DMS53 treated with DMSO at 0.1 percent for 48 hours (cell line): ENCODE measurements around the gene PPP2R5E.
"Not testable (repeated sequence)": the region's sequence is repeated elsewhere in the genome, so short reads cannot be mapped to it uniquely, and the experiment has no call there.

Source experiments
- DNase-seq: peaks from one replicate; lab custom pipeline; 2025; ENCODE audit not compliant: unreplicated experiment; lab: John Stamatoyannopoulos, UW

Gene PPP2R5E

GRCh38 chr14:63523735-63524426, 19.3 kb downstream of the PPP2R5E start:
- no peak for DNase-seq

GRCh38 chr14:63522511-63522910, 20.7 kb downstream of the PPP2R5E start:
- DNase-seq = not testable (repeated sequence)

- DNase-seq = no peak
Observed at GRCh38 chr14:63517354-63517753, 25.8 kb downstream of the PPP2R5E start.

GRCh38 chr14:63515240-63515639, 27.9 kb downstream of the PPP2R5E start:
- no peak for DNase-seq

GRCh38 chr14:63513756-63514155, 29.4 kb downstream of the PPP2R5E start:
- no peak for DNase-seq

GRCh38 chr14:63512861-63513260, 30.3 kb downstream of the PPP2R5E start:
- DNase-seq = no peak

GRCh38 chr14:63510538-63510937, 32.6 kb downstream of the PPP2R5E start:
- DNase-seq = no peak

- no peak for DNase-seq
Observed at GRCh38 chr14:63508033-63508432, 35.1 kb downstream of the PPP2R5E start.

GRCh38 chr14:63504648-63505047, 38.5 kb downstream of the PPP2R5E start:
- no peak for DNase-seq

- DNase-seq = no peak
Observed at GRCh38 chr14:63501429-63501828, 41.7 kb downstream of the PPP2R5E start.

GRCh38 chr14:63499701-63500250, 43.4 kb downstream of the PPP2R5E start:
- no peak for DNase-seq

- DNase-seq = no peak
Observed at GRCh38 chr14:63496837-63497400, 46.3 kb downstream of the PPP2R5E start.

GRCh38 chr14:63493246-63493645, 49.9 kb downstream of the PPP2R5E start:
- DNase-seq = no peak

- DNase-seq = no peak
Observed at GRCh38 chr14:63492391-63492790, 50.8 kb downstream of the PPP2R5E start.

GRCh38 chr14:63487724-63488123, 55.5 kb downstream of the PPP2R5E start:
- DNase-seq = no peak

GRCh38 chr14:63486738-63487137, 56.4 kb downstream of the PPP2R5E start:
- no peak for DNase-seq

GRCh38 chr14:63483315-63483714, 59.9 kb downstream of the PPP2R5E start:
- DNase-seq = no peak

GRCh38 chr14:63480599-63480998, 62.6 kb downstream of the PPP2R5E start:
- DNase-seq = no peak

GRCh38 chr14:63478437-63478852, 64.7 kb downstream of the PPP2R5E start:
- DNase-seq = no peak

- no peak for DNase-seq
Observed at GRCh38 chr14:63478010-63478409, 65.2 kb downstream of the PPP2R5E start.

GRCh38 chr14:63477556-63477955, 65.6 kb downstream of the PPP2R5E start:
- DNase-seq = no peak

GRCh38 chr14:63475761-63476160, 67.4 kb downstream of the PPP2R5E start:
- DNase-seq = no peak

- no peak for DNase-seq
Observed at GRCh38 chr14:63474844-63475243, 68.3 kb downstream of the PPP2R5E start.
